ENCODE measurements around the gene PCSK7.
A peak's percentile ranks its signal among the peaks of the same experiment; 100 is the strongest.

Gene PCSK7

GRCh38 chr11:117182551-117182935, 49.3 kb downstream of the PCSK7 start:
- H3K4me3 ChIP-seq (ENCODE audit: low read depth, low read length), result no peak overlapping the region
- TF ChIP-seq CTCF (IDR thresholded peaks at IDR 0.05; ENCODE audit: low read depth, low read length), result no peak

DNA sequence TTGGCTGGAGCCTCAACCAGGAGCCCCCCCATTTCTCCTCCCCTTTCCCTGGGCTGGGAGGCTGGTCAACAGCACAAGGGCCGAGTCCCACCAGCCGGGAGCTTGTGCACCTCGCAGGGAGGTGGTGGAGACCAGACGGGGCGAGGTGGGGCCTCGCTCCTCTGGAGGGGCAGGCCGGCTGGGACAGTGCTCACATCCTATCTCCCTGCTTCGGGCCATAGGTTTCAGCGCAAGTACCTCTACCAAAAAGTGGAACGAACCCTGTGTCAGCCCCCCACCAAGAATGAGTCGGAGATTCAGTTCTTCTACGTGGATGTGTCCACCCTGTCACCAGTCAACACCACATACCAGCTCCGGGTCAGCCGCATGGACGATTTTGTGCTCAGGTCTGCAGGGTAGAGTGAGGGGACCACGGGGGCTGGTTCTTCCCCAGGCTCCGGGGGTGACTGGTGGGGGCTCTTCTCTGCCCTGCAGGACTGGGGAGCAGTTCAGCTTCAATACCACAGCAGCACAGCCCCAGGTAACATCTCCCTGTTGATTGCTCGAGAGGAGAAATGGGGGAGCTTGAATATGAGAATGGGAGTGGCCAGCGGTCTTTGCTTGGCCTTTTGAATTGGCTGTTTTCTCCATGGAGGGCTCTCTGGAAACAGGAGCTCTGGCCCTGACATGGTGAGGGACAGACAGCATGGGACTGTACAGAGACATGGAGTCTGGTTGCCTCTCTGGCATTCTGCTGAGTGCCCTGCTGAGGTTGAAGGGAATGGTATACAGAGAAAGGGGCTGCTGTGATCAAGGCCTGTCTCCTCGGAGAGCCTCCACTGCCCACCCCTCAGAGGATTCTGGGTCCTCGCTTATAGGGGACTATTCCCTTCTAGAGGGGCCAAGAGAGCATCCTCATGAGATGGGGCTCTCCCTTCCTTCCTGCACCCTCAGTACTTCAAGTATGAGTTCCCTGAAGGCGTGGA, 50.0 kb downstream of the PCSK7 start:
- no peak for TF ChIP-seq CTCF (IDR thresholded peaks at IDR 0.05; ENCODE audit: low read depth, low read length)
- no peak overlapping the region for H3K4me3 ChIP-seq (ENCODE audit: low read depth, low read length)

GRCh38 chr11:117180661-117181585, 51.0 kb downstream of the PCSK7 start:
- no peak for TF ChIP-seq CTCF (IDR thresholded peaks at IDR 0.05; ENCODE audit: low read depth, low read length)
- no peak overlapping the region for H3K4me3 ChIP-seq (ENCODE audit: low read depth, low read length)

GRCh38 chr11:117180020-117180419, 51.9 kb downstream of the PCSK7 start:
- peak overlapping the region; percentile 80 for H3K4me3 ChIP-seq (ENCODE audit: low read depth, low read length)
- no peak for TF ChIP-seq CTCF (IDR thresholded peaks at IDR 0.05; ENCODE audit: low read depth, low read length)

- peak overlapping the region; percentile 80 for H3K4me3 ChIP-seq (ENCODE audit: low read depth, low read length)
- TF ChIP-seq CTCF (IDR thresholded peaks at IDR 0.05; ENCODE audit: low read depth, low read length), result no peak
These were observed 52.5 kb downstream of the PCSK7 start for GRCh38 chr11:117179048-117179999.

GRCh38 chr11:117178210-117179034, 53.5 kb downstream of the PCSK7 start, which contains the start of gene SIDT2:
Gene SIDT2, plus strand, starts transcription at chr11:117178743. Its CDS starts 521 bp downstream, at chr11:117179264.
- peak within 1 kb of the TSS; percentile 80 for H3K4me3 ChIP-seq (ENCODE audit: low read depth, low read length)
- no peak for TF ChIP-seq CTCF (IDR thresholded peaks at IDR 0.05; ENCODE audit: low read depth, low read length)

Data from WI38 (cell line).